ENCODE measurements around the gene ADGRB2.
A peak's percentile ranks its signal among the peaks of the same experiment; 100 is the strongest.

ADGRB2 gene

GRCh38 chr1:31752952-31753475, 11.1 kb downstream of the ADGRB2 start:
- Histone ChIP-seq H3K27ac (ENCODE audit: extremely low read depth, low read depth, low read length) (no peak overlapping the region), H3K36me3 (ENCODE audit: control insufficient read depth in 2 of 2, insufficient read depth in 1 of 2, low read length in 2 of 2) (peaks cover 0 to 22% of the 10 kb centered on the region in 2 experiments; a peak in 1 of 3 replicates), H3K9me3 (ENCODE audit: control insufficient read depth, insufficient read depth, low read depth, low read length) (no peaks in the 10 kb centered on the region), H3K4me3 (ENCODE audit: low read depth, low read length) (no peak overlapping the region), H3K4me1 (ENCODE audit: control insufficient read depth, insufficient read depth, low read length) (no peaks in the 10 kb centered on the region; the same call in 1 of the 2 replicates)
- ChIA-PET POLR2A (no interaction called here), CTCF (interaction anchor here (0.6 to 1.4 kb wide), 4 partner anchors 10 to 204 kb away, joined by 3 to 4 read pairs (median 3); no protein-coding TSS in a partner anchor)
- TF ChIP-seq SP7 (tag by site-specific recombination; IDR thresholded peaks at IDR 0.05): no peak
- no peak for TF ChIP-seq PRDM10 (tag by site-specific recombination; IDR thresholded peaks at IDR 0.05)
- no peak for TF ChIP-seq ATF2 (tag by site-specific recombination; IDR thresholded peaks at IDR 0.05; ENCODE audit: low read depth)

DNA sequence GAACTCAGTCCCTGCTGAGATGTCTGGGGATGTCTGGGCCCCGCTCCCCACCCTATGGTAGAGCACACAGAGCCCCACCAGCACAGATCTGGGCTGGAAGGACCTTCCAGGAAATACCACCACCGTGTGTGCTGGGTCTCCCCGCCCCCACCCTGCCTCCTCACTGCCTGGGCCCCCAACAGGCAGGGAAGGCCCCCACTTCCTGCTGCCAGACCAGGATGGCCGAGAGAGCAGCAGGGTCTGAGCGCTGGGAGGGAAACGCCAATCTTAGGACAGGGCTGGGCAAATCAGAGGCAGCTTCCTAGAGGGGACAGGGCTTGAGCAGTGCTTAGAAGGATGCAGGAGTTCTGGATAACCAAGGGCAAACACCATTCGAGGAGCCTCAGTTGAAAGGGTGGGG, 11.9 kb downstream of the ADGRB2 start:
- no peaks in the 10 kb centered on the region; the same call in 1 of the 2 replicates for H3K4me1 ChIP-seq (ENCODE audit: control insufficient read depth, insufficient read depth, low read length)
- POLR2A ChIA-PET: no interaction called here
- CTCF ChIA-PET: interaction anchor here (0.6 to 1.5 kb wide), 6 partner anchors 11 to 590 kb away, joined by 3 to 6 read pairs (median 4); no protein-coding TSS in a partner anchor
- H3K9me3 ChIP-seq (ENCODE audit: control insufficient read depth, insufficient read depth, low read depth, low read length): no peaks in the 10 kb centered on the region
- no peak overlapping the region for H3K27ac ChIP-seq (ENCODE audit: extremely low read depth, low read depth, low read length)
- H3K4me3 ChIP-seq (ENCODE audit: low read depth, low read length): no peak overlapping the region
- TF ChIP-seq MYNN (tag by site-specific recombination; IDR thresholded peaks at IDR 0.05; ENCODE audit: borderline replicate concordance): no peak
- 0 out of 2 replicates have a peak, but pooled peaks have one; percentile 5 for TF ChIP-seq GLIS2 (tag by site-specific recombination; IDR thresholded peaks at IDR 0.05)
- TF ChIP-seq KLF1 (tag by site-specific recombination; IDR thresholded peaks at IDR 0.05): no peak
- no peak for TF ChIP-seq ZNF707 (tag by site-specific recombination; IDR thresholded peaks at IDR 0.05)
- TF ChIP-seq ZIC2 (tag by site-specific recombination; IDR thresholded peaks at IDR 0.05): peak; percentile 12; the same call in 1 of the 2 replicates
- TF ChIP-seq ZBTB7A (tag by site-specific recombination; IDR thresholded peaks at IDR 0.05; ENCODE audit: low read depth): no peak
- no peak for TF ChIP-seq ZNF837 (tag by site-specific recombination; IDR thresholded peaks at IDR 0.05)
- peaks cover 0 to 21% of the 10 kb centered on the region in 2 experiments; a peak in 1 of 3 replicates for H3K36me3 ChIP-seq (ENCODE audit: control insufficient read depth in 2 of 2, insufficient read depth in 1 of 2, low read length in 2 of 2)

- ChIA-PET CTCF (interaction anchor here (0.6 to 1.5 kb wide), 5 partner anchors 28 to 589 kb away, joined by 3 to 6 read pairs (median 4); no protein-coding TSS in a partner anchor), POLR2A (interaction anchor here (0.6 kb wide), 1 partner anchor 10 kb away, joined by 3 read pairs; no protein-coding TSS in a partner anchor)
- TF ChIP-seq ZFHX2 (tag by site-specific recombination; conservative IDR thresholded peaks at IDR 0.05) (peak; percentile 32), PRDM10 (tag by site-specific recombination; IDR thresholded peaks at IDR 0.05) (0 out of 2 replicates have a peak, but pooled peaks have one; percentile 46), BCL6B (tag by site-specific recombination; IDR thresholded peaks at IDR 0.05) (no peak), PRDM1 (tag by site-specific recombination; IDR thresholded peaks at IDR 0.05) (peak; percentile 88), GLIS2 (tag by site-specific recombination; IDR thresholded peaks at IDR 0.05) (0 out of 2 replicates have a peak, but pooled peaks have one; percentile 4)
- no peaks in the 10 kb centered on the region; the same call in 1 of the 2 replicates for H3K4me1 ChIP-seq (ENCODE audit: control insufficient read depth, insufficient read depth, low read length)
- H3K27ac ChIP-seq (ENCODE audit: extremely low read depth, low read depth, low read length): no peak overlapping the region
- no peaks in the 10 kb centered on the region for H3K9me3 ChIP-seq (ENCODE audit: control insufficient read depth, insufficient read depth, low read depth, low read length)
- H3K4me3 ChIP-seq (ENCODE audit: low read depth, low read length): no peak overlapping the region
- peaks cover 0 to 16% of the 10 kb centered on the region in 2 experiments; a peak in 1 of 3 replicates for H3K36me3 ChIP-seq (ENCODE audit: control insufficient read depth in 2 of 2, insufficient read depth in 1 of 2, low read length in 2 of 2)
Measured at GRCh38 chr1:31751822-31752241, 12.3 kb downstream of the ADGRB2 start.
